ENCODE measurements around the gene ANKRD63. TPM values are rescaled to one million over a fixed set of nuclear protein-coding genes. Genes with fewer than 3 reads are reported as not detected.

ANKRD63 gene
- total and polyA plus RNA-seq, 9 donors, result 0.27 TPM; not detected in 8

DNA sequence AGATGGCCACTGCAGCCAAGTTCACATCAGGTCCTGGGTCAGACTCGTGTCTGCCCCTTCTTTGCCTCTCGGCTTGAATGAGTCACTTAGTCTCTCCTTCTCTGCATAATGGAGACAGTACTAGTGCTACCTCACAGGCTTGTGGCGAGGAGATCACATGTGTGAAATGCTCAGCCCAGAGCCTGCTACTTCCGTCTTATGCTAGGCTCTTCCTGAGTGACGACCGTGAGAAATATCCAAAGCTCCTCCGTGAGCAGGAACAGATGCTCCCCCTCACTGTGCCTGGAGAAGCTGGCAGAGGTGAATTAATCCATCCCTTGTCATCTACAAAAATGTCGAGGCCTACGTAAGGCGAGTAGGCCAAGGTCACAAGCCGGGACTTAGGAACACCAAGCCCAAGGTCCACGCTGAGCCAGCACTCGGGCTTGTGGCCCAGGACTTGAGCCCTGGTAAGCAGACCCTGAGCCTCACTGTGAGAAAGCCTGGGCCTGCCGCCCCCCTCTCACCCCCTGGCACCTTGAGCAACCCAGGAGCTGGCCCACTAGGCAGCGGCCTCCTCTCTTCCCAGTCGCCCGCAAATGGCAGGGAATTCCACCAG lies 26.1 kb downstream of the ANKRD63 start:
- DNase-seq, result peak in 1 of 5 donors; percentile 27
- TF ChIP-seq EP300 (IDR thresholded peaks at IDR 0.05) (no peak), CTCF (IDR thresholded peaks at IDR 0.05) (no peak), POLR2A (IDR thresholded peaks at IDR 0.05) (no peak)
- Histone ChIP-seq H3K4me1 (ENCODE audit: insufficient read depth) (peaks cover 8% of the 10 kb centered on the region), H3K27ac (no peak overlapping the region), H3K4me3 (no peak overlapping the region), H3K36me3 (no peaks in the 10 kb centered on the region), H3K9me3 (no peaks in the 10 kb centered on the region), H3K27me3 (no peaks in the 10 kb centered on the region)
- WGBS, 3 donors, result 56 to 88% (median 88%) methylated on average over 17 of the region's 17 CpGs
- intact Hi-C loops (cut with DNase I), result no loop called here

DNA sequence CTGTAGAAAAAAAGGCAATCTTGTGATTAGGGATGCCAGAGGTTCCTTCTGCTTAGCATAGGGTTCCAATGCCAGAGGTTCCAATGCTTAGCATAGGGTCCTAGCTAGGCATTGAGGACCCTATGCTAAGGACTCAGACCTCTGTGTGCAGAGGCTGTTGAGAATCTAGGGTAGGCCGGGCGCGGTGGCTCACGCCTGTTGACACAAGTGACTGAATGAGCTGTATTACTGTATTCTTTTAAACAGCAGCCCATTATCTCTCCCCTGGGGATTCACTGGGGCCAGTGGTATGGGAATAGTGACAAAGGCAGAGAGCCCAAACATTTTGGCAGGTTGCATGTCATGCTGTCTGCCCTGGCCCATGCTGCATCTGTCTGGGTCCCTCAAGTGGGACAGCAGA lies 27.8 kb downstream of the ANKRD63 start:
- TF ChIP-seq CTCF (IDR thresholded peaks at IDR 0.05) (no peak), POLR2A (IDR thresholded peaks at IDR 0.05) (no peak), EP300 (IDR thresholded peaks at IDR 0.05) (no peak)
- Histone ChIP-seq H3K36me3 (no peaks in the 10 kb centered on the region), H3K4me1 (ENCODE audit: insufficient read depth) (peaks cover 8% of the 10 kb centered on the region), H3K9me3 (no peaks in the 10 kb centered on the region), H3K27ac (no peak overlapping the region), H3K27me3 (no peaks in the 10 kb centered on the region), H3K4me3 (no peak overlapping the region)
- intact Hi-C loops (cut with DNase I), result no loop called here
- DNase-seq, result no peak
- 90 to 98% (median 96%) methylated on average over 4 of the region's 4 CpGs for WGBS, 3 donors

DNA sequence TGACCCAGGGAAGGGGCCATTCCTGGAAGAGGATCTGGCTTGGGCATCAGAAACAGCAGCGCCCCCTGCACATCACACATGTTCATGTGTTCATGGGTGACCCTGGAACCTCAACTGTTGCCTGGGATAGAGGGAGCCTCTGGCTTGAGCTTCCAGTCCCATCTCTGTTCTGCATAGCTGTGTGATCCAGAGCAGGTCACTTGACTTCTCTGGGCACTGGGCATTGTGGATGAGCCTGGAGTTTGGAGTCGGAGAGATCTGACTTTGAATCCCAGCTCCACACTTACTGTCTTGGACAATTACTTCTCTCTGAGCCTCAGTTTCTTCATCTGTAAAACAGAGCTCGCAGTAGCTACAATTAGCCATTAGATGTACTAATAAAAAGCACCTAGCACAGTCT lies 28.4 kb downstream of the ANKRD63 start:
- 95 to 99% (median 97%) methylated on average over 3 of the region's 3 CpGs for WGBS, 3 donors
- Histone ChIP-seq H3K4me3 (no peak overlapping the region), H3K9me3 (no peaks in the 10 kb centered on the region), H3K27ac (no peak overlapping the region), H3K27me3 (no peaks in the 10 kb centered on the region), H3K36me3 (no peaks in the 10 kb centered on the region), H3K4me1 (ENCODE audit: insufficient read depth) (peaks cover 8% of the 10 kb centered on the region)
- intact Hi-C loops (cut with DNase I), result no loop called here
- no peak for TF ChIP-seq EP300 (IDR thresholded peaks at IDR 0.05)
- TF ChIP-seq POLR2A (IDR thresholded peaks at IDR 0.05), result no peak
- no peak for TF ChIP-seq CTCF (IDR thresholded peaks at IDR 0.05)
- no peak for DNase-seq

- H3K27me3 ChIP-seq, result no peaks in the 10 kb centered on the region
- H3K4me3 ChIP-seq, result peak overlapping the region; percentile 41
- intact Hi-C loops (cut with DNase I), result no loop called here
- DNase-seq, result no peak
- no peak overlapping the region for H3K27ac ChIP-seq
- no peaks in the 10 kb centered on the region for H3K9me3 ChIP-seq
- no peaks in the 10 kb centered on the region for H3K36me3 ChIP-seq
- H3K4me1 ChIP-seq (ENCODE audit: insufficient read depth), result peaks cover 8% of the 10 kb centered on the region
- TF ChIP-seq EP300 (IDR thresholded peaks at IDR 0.05) (no peak), POLR2A (IDR thresholded peaks at IDR 0.05) (no peak), CTCF (IDR thresholded peaks at IDR 0.05) (no peak)
- WGBS, 3 donors, result 36 to 41% (median 38%) methylated on average over 27 to 28 of the region's 28 CpGs
Observed at GRCh38 chr15:40253167-40253790, 29.6 kb downstream of the ANKRD63 start.

Data from ovary (tissue), 9 donors.